Tibial nerve (tissue), 4 donors: ENCODE results near the gene ZNF213. TPM values are rescaled to one million over a fixed set of nuclear protein-coding genes. Genes with fewer than 3 reads are reported as not detected.
A peak's percentile ranks its signal among the peaks of the same experiment; 100 is the strongest.

ENCODE experiments used
- DNase-seq, 2 donors: peaks; one replicate each; pipeline ENCODE4 v3.0.0-alpha.2; 2019; ENCODE audit warnings: low spot score in 2 of 2
- H3K27ac ChIP-seq, 4 donors: fragments of 200-600 bp; sonication (generic) in 3 of 4; one replicate each; pipeline ENCODE4 v1.5.1; 2017 to 2019; ENCODE audit warnings: mild to moderate bottlenecking in 1 of 4
- H3K27me3 ChIP-seq, 2 donors: fragments of 200-600 bp; sonication (generic) in 1 of 2; one replicate each; pipeline versions ENCODE4 v1.5.1 to v1.6.0; 2017 to 2019
- H3K36me3 ChIP-seq, 3 donors: fragments of 200-600 bp; sonication (generic); one replicate each; pipeline ENCODE4 v1.5.1; 2018 to 2019
- H3K4me1 ChIP-seq, 4 donors: fragments of 200-600 bp; sonication (generic) in 3 of 4; one replicate each; pipeline ENCODE4 v1.5.1; 2017 to 2019
- H3K4me3 ChIP-seq, 4 donors: fragments of 200-600 bp; sonication (generic) in 3 of 4; one replicate each; pipeline ENCODE4 v1.5.1; 2017 to 2019; ENCODE audit warnings: mild to moderate bottlenecking in 1 of 4, moderate library complexity in 1 of 4
- H3K9me3 ChIP-seq, 4 donors: fragments of 200-600 bp; sonication (generic) in 3 of 4; one replicate each; pipeline ENCODE4 v1.5.1; 2017 to 2019
- EP300 ChIP-seq, 2 donors: sonication (generic); formaldehyde crosslinking; IDR thresholded peaks; one replicate each; pipeline ENCODE4 v1.6.1; 2017; ENCODE audit warnings: antibody characterized with exemption in 2 of 2, mild to moderate bottlenecking in 1 of 2
- POLR2A ChIP-seq, 2 donors: fragments of 450-650 bp; IDR thresholded peaks; one replicate each; pipeline ENCODE4 v1.6.1; 2017; ENCODE audit warnings: antibody characterized with exemption in 2 of 2, mild to moderate bottlenecking in 2 of 2, moderate library complexity in 2 of 2
- WGBS, 2 donors: methylation state at CpG; one replicate each; pipeline ENCODE4 v1.1.5; 2018; 5-methylcytosine and 5-hydroxymethylcytosine counted together
- total RNA-seq, 4 donors: library from RNA; depleted of rRNA; stranded (reverse); fragments of >200 nt; gene quantifications; one replicate each; pipeline ENCODE4 v1.1.0, GENCODE V29; 2016
- TF ChIP-seq, protein P1 (sequence below), 5 experiments: fragments of 200-600 bp in 3 of 5; fragments of 450-650 bp in 2 of 5; sonication (generic) in 3 of 5; IDR thresholded peaks; one replicate each; pipeline ENCODE4 v1.5.1; 2016 to 2019; ENCODE audit warnings: antibody characterized with exemption in 5 of 5, mild to moderate bottlenecking in 3 of 5, moderate library complexity in 2 of 5

Gene ZNF213
- total RNA-seq, 4 donors from 2014 or later = 7.7 to 17.1 (median 8.9) TPM

DNA sequence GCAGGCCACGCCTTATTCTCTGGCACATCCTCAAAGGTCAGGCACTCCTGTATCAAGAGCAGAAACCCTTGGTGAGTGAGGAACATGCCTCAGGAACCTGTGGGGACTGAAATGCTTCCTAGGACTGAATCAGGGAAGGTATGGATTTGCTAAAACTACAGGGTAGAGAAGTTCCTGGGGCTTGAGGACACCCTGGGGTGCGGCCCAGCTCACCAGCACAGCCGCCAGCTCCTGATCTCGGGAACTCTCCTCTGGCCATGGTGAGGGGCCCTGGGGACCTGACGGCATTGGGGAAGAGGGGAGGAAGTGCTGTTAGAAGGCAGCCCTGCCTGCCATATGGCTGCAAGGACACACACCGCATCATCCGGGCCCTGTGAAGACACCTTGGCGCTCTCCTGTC, 43.3 kb upstream of the ZNF213 start:
- Histone ChIP-seq H3K27ac (no peak overlapping the region), H3K36me3 (no peaks in the 10 kb centered on the region), H3K27me3 (peaks cover 0 to 32% of the 10 kb centered on the region in 2 donors), H3K9me3 (no peaks in the 10 kb centered on the region), H3K4me3 (no peak overlapping the region), H3K4me1 (peaks cover 0 to 10% (median 0%) of the 10 kb centered on the region in 4 donors)
- 71 to 86% methylated on average over 7 to 8 of the region's 8 CpGs for WGBS, 2 donors
- TF ChIP-seq POLR2A (IDR thresholded peaks at IDR 0.05) (no peak), EP300 (IDR thresholded peaks at IDR 0.05) (no peak)
- TF ChIP-seq, protein P1, sequence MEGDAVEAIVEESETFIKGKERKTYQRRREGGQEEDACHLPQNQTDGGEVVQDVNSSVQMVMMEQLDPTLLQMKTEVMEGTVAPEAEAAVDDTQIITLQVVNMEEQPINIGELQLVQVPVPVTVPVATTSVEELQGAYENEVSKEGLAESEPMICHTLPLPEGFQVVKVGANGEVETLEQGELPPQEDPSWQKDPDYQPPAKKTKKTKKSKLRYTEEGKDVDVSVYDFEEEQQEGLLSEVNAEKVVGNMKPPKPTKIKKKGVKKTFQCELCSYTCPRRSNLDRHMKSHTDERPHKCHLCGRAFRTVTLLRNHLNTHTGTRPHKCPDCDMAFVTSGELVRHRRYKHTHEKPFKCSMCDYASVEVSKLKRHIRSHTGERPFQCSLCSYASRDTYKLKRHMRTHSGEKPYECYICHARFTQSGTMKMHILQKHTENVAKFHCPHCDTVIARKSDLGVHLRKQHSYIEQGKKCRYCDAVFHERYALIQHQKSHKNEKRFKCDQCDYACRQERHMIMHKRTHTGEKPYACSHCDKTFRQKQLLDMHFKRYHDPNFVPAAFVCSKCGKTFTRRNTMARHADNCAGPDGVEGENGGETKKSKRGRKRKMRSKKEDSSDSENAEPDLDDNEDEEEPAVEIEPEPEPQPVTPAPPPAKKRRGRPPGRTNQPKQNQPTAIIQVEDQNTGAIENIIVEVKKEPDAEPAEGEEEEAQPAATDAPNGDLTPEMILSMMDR (IDR thresholded peaks at IDR 0.05) = no peak
- no peak for DNase-seq

DNA sequence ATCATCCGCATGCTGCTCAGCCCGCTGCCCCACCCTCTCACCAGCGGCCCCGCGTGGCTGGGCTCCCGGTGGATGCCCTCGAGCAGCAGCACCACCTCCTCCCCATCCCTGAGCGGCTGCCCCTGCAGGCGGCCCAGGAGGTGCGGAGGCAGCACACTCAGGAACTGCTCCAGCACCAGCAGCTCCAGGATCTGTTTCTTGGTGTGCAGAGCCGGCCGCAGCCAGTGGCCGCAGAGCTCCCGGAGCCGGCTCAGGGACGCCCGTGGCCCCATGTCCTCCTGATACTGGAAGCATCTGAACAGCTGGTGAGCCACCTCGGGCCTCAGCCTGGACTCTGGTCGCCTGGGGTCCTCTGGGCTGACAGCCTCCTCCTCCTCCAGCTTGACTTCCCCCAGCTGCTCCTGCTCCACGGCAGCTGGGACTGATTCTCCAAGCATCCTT, 42.3 kb upstream of the ZNF213 start:
- H3K27me3 ChIP-seq = peaks cover 0 to 38% of the 10 kb centered on the region in 2 donors
- TF ChIP-seq POLR2A (IDR thresholded peaks at IDR 0.05) = no peak
- TF ChIP-seq EP300 (IDR thresholded peaks at IDR 0.05) = no peak
- TF ChIP-seq, protein P1 (IDR thresholded peaks at IDR 0.05) = no peak
- peaks cover 0 to 4% (median 0%) of the 10 kb centered on the region in 4 donors for H3K4me1 ChIP-seq
- no peaks in the 10 kb centered on the region for H3K36me3 ChIP-seq
- no peaks in the 10 kb centered on the region for H3K9me3 ChIP-seq
- H3K4me3 ChIP-seq = no peak overlapping the region
- H3K27ac ChIP-seq = no peak overlapping the region
- DNase-seq = no peak
- 61 to 63% methylated on average over 13 to 19 of the region's 20 CpGs for WGBS, 2 donors

DNA sequence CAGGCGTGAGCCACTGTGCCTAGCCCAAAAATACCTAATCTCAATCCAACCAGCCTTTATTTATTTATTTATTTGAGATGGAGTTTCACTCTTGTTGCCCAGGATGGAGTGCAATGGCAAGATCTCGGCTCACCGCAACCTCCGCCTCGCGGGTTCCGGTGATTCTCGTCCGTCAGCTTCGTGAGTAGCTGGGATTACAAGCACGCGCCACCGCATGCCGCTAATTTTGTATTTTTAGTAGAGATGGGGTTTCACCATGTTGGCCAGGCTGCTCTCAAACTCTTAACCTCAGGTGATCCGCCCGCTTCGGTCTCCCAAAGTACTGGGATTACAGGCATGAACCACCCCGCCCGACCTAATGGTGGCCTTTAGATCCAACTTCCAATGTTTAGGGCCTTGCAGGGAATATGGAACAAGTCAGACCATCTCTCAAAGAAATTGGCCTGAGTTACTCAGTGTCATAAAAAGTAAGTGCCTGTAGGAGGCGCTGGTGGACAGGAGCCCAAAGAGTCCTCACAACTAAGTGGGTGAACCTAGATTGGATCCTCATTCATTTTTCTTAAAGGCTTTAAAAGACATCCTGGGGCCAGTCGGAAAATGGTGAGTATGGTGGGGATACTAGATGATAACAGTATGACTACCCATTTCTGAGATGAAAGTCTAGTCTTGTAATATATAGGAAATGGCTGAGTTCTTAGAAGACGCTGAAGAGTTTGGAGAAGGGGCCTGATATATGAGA, 40.4 kb upstream of the ZNF213 start:
- Histone ChIP-seq H3K27ac (no peak overlapping the region), H3K4me3 (no peak overlapping the region), H3K27me3 (peaks cover 0 to 54% of the 10 kb centered on the region in 2 donors), H3K4me1 (no peaks in the 10 kb centered on the region), H3K9me3 (no peaks in the 10 kb centered on the region), H3K36me3 (no peaks in the 10 kb centered on the region)
- WGBS, 2 donors = 88 to 92% methylated on average over 22 of the region's 22 CpGs
- DNase-seq = no peak
- TF ChIP-seq EP300 (IDR thresholded peaks at IDR 0.05) (no peak), POLR2A (IDR thresholded peaks at IDR 0.05) (no peak)
- TF ChIP-seq, protein P1 (IDR thresholded peaks at IDR 0.05) = peak in 2 of 5 experiments; percentile 35 to 39

DNA sequence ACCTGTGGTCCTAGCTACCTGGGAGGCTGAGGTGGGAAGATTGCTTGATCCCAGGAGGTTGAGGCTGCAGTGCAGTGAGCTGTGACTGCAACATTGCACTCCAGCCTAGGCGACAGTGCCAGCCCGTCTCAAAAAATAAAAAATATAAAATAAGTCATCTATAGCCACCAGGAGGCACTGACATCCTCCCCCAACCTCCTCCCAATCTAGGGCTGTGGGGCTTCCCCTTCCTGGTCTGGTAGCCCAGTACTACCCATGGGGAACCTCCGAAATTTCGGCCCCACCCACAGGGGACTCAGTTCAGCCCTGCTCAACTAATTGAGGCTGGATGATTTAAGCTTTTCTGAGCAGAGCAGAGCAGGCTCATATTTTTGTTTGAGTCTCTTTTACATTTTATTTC, 39.0 kb upstream of the ZNF213 start:
- Histone ChIP-seq H3K27me3 (peaks cover 0 to 66% of the 10 kb centered on the region in 2 donors), H3K4me1 (peaks cover 0 to 7% (median 2%) of the 10 kb centered on the region in 4 donors), H3K36me3 (no peaks in the 10 kb centered on the region), H3K27ac (no peak overlapping the region), H3K4me3 (no peak overlapping the region), H3K9me3 (no peaks in the 10 kb centered on the region)
- TF ChIP-seq, protein P1 (IDR thresholded peaks at IDR 0.05) = peak in 1 of 5 experiments; percentile 7
- no peak for TF ChIP-seq POLR2A (IDR thresholded peaks at IDR 0.05)
- no peak for DNase-seq
- WGBS, 2 donors = 29 to 39% methylated on average over 4 of the region's 4 CpGs

DNA sequence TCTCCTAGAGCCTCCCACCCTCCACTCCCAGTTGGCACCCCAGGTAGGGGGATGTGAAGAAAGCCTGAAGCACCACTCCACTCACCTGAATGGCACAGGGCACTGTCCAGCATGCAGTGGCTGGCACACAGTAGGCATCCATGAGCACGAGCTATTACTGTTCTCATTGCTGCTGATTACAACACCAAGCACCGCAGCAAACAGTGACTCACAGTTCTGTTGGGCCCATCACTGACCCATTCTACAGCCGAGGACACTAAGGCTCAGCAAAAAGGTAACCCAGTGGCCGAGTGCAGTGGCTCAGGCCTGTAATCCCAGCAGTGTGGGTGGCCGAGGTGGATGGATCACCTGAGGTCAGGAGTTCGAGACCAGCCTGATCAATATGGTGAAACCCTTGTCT, 38.5 kb upstream of the ZNF213 start:
- H3K4me3 ChIP-seq = no peak overlapping the region
- peaks cover 0 to 7% (median 3%) of the 10 kb centered on the region in 4 donors for H3K4me1 ChIP-seq
- no peaks in the 10 kb centered on the region for H3K9me3 ChIP-seq
- H3K36me3 ChIP-seq = no peaks in the 10 kb centered on the region
- 81 to 82% methylated on average over 5 to 6 of the region's 6 CpGs for WGBS, 2 donors
- H3K27me3 ChIP-seq = peaks cover 0 to 67% of the 10 kb centered on the region in 2 donors
- DNase-seq = no peak
- TF ChIP-seq, protein P1 (IDR thresholded peaks at IDR 0.05) = no peak
- TF ChIP-seq POLR2A (IDR thresholded peaks at IDR 0.05) = no peak
- no peak for TF ChIP-seq EP300 (IDR thresholded peaks at IDR 0.05)
- H3K27ac ChIP-seq = no peak overlapping the region
